Gastrocnemius medialis (tissue), 4 donors: ENCODE measurements around the gene SLC12A9. TPM values are rescaled to one million over a fixed set of nuclear protein-coding genes. Genes with fewer than 3 reads are reported as not detected.

Experiments used
- ATAC-seq, 2 donors: fragments of 150-250 bp; one replicate each; pipeline ENCODE4 v1.9.1; 2016
- DNase-seq, 2 donors: peaks; one replicate each; pipeline ENCODE4 v3.0.0-alpha.2; 2019
- H3K27ac ChIP-seq, 4 donors: fragments of 200-600 bp; sonication (generic); 1 replicate in 1 of 4; 2 replicates in 3 of 4; pipeline ENCODE4 v1.5.1; 2016 to 2018; ENCODE audit warnings: mild to moderate bottlenecking in 2 of 4, moderate library complexity in 1 of 4
- H3K27me3 ChIP-seq, 3 donors: fragments of 200-600 bp; sonication (generic) in 2 of 3; 1 replicate in 1 of 3; 2 replicates in 2 of 3; pipeline versions ENCODE4 v1.5.1 to v1.6.0; 2016 to 2019; ENCODE audit warnings: mild to moderate bottlenecking in 1 of 3, moderate library complexity in 1 of 3
- H3K36me3 ChIP-seq, 2 donors: fragments of 200-600 bp; sonication (generic) in 1 of 2; one replicate each; pipeline ENCODE4 v1.5.1; 2017 to 2018
- H3K4me1 ChIP-seq, 2 donors: fragments of 200-600 bp; sonication (generic) in 1 of 2; one replicate each; pipeline ENCODE4 v1.5.1; 2016 to 2017; ENCODE audit warnings: mild to moderate bottlenecking in 2 of 2
- H3K4me3 ChIP-seq, 4 donors: fragments of 200-600 bp; sonication (generic) in 3 of 4; 1 replicate in 1 of 4; 2 replicates in 3 of 4; pipeline ENCODE4 v1.5.1; 2016 to 2019; ENCODE audit warnings: mild to moderate bottlenecking in 2 of 4
- H3K9me3 ChIP-seq, 3 donors: fragments of 200-600 bp; sonication (generic) in 2 of 3; 1 replicate in 1 of 3; 2 replicates in 2 of 3; pipeline ENCODE4 v1.5.1; 2016 to 2019
- CTCF ChIP-seq, 5 experiments: fragments of 450-650 bp in 3 of 5; fragments of 200-600 bp in 2 of 5; sonication (generic) in 2 of 5; IDR thresholded peaks in 4 of 5; conservative IDR thresholded peaks in 1 of 5; 1 replicate in 4 of 5; 2 replicates in 1 of 5; pipeline ENCODE4 v1.5.1; 2016 to 2019; ENCODE audit warnings: antibody characterized with exemption in 5 of 5, mild to moderate bottlenecking in 3 of 5, moderate library complexity in 3 of 5
- POLR2A ChIP-seq, 2 donors: fragments of 450-650 bp; IDR thresholded peaks; one replicate each; pipeline ENCODE4 v1.6.1; 2017; ENCODE audit warnings: antibody characterized with exemption in 2 of 2, mild to moderate bottlenecking in 2 of 2, moderate library complexity in 2 of 2
- in situ Hi-C, 4 donors: fragments of 200-750 bp; cut with MboI; loops; one replicate each; pipeline versions ENCODE4 v1.15.0 to v1.8.0; 2017; ENCODE audit warnings: low sequenced_read_pairs in 4 of 4
- intact Hi-C: fragments of 100-400 bp; cut with DNase I; formaldehyde crosslinking; loops from one replicate; pipeline ENCODE4 v1.15.1; 2023; ENCODE audit warnings: low total_unique reads
- microRNA-seq, 2 donors: library from miRNA; unstranded; fragments of <30 nt; microRNA quantifications; one replicate each; pipeline ENCODE4, GENCODE V29; 2016; ENCODE audit warnings: borderline replicate concordance in 2 of 2
- total RNA-seq, 4 donors: library from RNA; depleted of rRNA; stranded (reverse); fragments of >200 nt; gene quantifications; one replicate each; pipeline versions ENCODE4 v1.1.0 to v1.2.3, GENCODE V29; 2016

Gene SLC12A9
- total RNA-seq, 4 donors from 2014 or later, result 2.5 to 4.3 (median 3.8) TPM

DNA sequence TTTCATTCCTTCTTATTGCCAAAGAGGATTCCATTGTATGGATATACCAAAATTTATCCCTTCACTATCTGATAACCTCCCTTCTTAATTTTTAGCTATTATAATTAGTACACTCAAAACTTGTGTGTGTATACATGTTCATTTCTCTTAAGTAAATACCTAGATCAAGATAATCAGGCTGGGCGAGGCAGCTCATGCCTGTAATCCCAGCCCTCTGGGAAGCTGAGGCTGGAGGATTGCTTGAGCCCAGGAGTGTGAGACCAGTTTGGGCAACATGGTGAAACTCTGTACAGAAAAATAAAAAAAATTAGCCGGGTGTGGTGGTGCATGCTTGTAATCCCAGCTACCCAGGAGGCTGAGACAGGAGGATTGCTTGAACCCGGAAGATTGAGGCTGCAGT lies 59.0 kb downstream of the SLC12A9 start:
- DNase-seq, result no peak
- intact Hi-C loops, result no loop called here
- in situ Hi-C loops, result no loop called here
- TF ChIP-seq CTCF (IDR thresholded peaks at IDR 0.05 in 4 of 5, conservative IDR thresholded peaks at IDR 0.05 in 1 of 5), result no peak
- TF ChIP-seq POLR2A (IDR thresholded peaks at IDR 0.05), result no peak
- H3K27me3 ChIP-seq, result no peaks in the 10 kb centered on the region
- ATAC-seq, result no peak
- peaks cover 0 to 3% of the 10 kb centered on the region in 2 donors for H3K4me1 ChIP-seq
- H3K9me3 ChIP-seq, result no peaks in the 10 kb centered on the region
- H3K4me3 ChIP-seq, result no peak overlapping the region
- no peaks in the 10 kb centered on the region for H3K36me3 ChIP-seq
- H3K27ac ChIP-seq, result no peak overlapping the region

GRCh38 chr7:100914208-100914878 lies 61.8 kb downstream of the SLC12A9 start:
- H3K27me3 ChIP-seq, result no peaks in the 10 kb centered on the region
- H3K9me3 ChIP-seq, result no peaks in the 10 kb centered on the region
- ATAC-seq, result no peak
- in situ Hi-C loops (no loop called here), intact Hi-C loops (no loop called here)
- H3K36me3 ChIP-seq, result no peaks in the 10 kb centered on the region
- no peak overlapping the region for H3K4me3 ChIP-seq
- no peak overlapping the region for H3K27ac ChIP-seq
- TF ChIP-seq POLR2A (IDR thresholded peaks at IDR 0.05) (no peak), CTCF (IDR thresholded peaks at IDR 0.05 in 4 of 5, conservative IDR thresholded peaks at IDR 0.05 in 1 of 5) (no peak)
- H3K4me1 ChIP-seq, result peaks cover 0 to 3% of the 10 kb centered on the region in 2 donors
- no peak for DNase-seq

- no peak for DNase-seq
- H3K36me3 ChIP-seq, result no peaks in the 10 kb centered on the region
- TF ChIP-seq CTCF (IDR thresholded peaks at IDR 0.05 in 4 of 5, conservative IDR thresholded peaks at IDR 0.05 in 1 of 5), result no peak
- H3K27ac ChIP-seq, result no peak overlapping the region
- in situ Hi-C loops (no loop called here), intact Hi-C loops (no loop called here)
- H3K4me1 ChIP-seq, result peaks cover 0 to 3% of the 10 kb centered on the region in 2 donors
- ATAC-seq, result no peak
- H3K4me3 ChIP-seq, result no peak overlapping the region
- no peaks in the 10 kb centered on the region for H3K9me3 ChIP-seq
- H3K27me3 ChIP-seq, result no peaks in the 10 kb centered on the region
Observed at GRCh38 chr7:100914879-100915447, 62.5 kb downstream of the SLC12A9 start.

Small RNA genes within 50 kb of the gene (microRNA-seq; reads per million reads assigned to microRNA genes)
- gene MIR6875, result 0 reads per million in 2 donors

Other genes starting within 250 kb of the SLC12A9 start
- gene MOSPD3, start 240.2 kb upstream of the SLC12A9 start, total RNA-seq, result 1 to 10 TPM; 3.5 to 9.1 (median 4.6) TPM
- 1 to 10 TPM in 2 of 4 donors, not detected in 2; 1.0 to 1.3 TPM for gene TFR2, start 211.2 kb upstream of the SLC12A9 start, total RNA-seq
- not detected for gene ACTL6B, start 196.3 kb upstream of the SLC12A9 start, total RNA-seq
- gene GNB2, start 179.0 kb upstream of the SLC12A9 start, total RNA-seq, result 100 to 1,000 TPM; 108 to 163 (median 129) TPM
- 10 to 100 TPM; 16.4 to 21.1 (median 16.6) TPM for gene GIGYF1, start 158.5 kb upstream of the SLC12A9 start, total RNA-seq
- 10 to 100 TPM; 39.8 to 76.3 (median 63.0) TPM for gene POP7, start 146.6 kb upstream of the SLC12A9 start, total RNA-seq
- gene EPO, start 132.2 kb upstream of the SLC12A9 start, total RNA-seq, result not detected
- not detected for gene ZAN, start 119.1 kb upstream of the SLC12A9 start, total RNA-seq
- 10 to 100 TPM in 3 of 4 donors, 1 to 10 TPM in 1; 6.3 to 16.2 (median 12.3) TPM for gene EPHB4, start 25.2 kb upstream of the SLC12A9 start, total RNA-seq
- 1 to 10 TPM; 4.6 to 9.1 (median 7.3) TPM for gene TRIP6, start 14.7 kb downstream of the SLC12A9 start, total RNA-seq
- 10 to 100 TPM; 35.0 to 47.3 (median 39.8) TPM for gene SRRT, start 22.4 kb downstream of the SLC12A9 start, total RNA-seq
- 1 to 10 TPM; 2.0 to 7.1 (median 4.0) TPM for gene UFSP1, start 37.0 kb downstream of the SLC12A9 start, total RNA-seq
- gene ACHE, start 43.2 kb downstream of the SLC12A9 start, total RNA-seq, result 10 to 100 TPM in 2 of 4 donors, 1 to 10 TPM in 2; 6.5 to 59.5 (median 11.4) TPM
- under 1 TPM in 3 of 4 donors, not detected in 1; 0.04 to 0.71 (median 0.32) TPM for gene MUC3A, start 96.8 kb downstream of the SLC12A9 start, total RNA-seq
- 1 to 10 TPM in 1 of 4 donors, not detected in 3; 1.4 TPM for gene MUC12, start 116.9 kb downstream of the SLC12A9 start, total RNA-seq
- gene MUC17, start 167.4 kb downstream of the SLC12A9 start, total RNA-seq, result under 1 TPM in 1 of 4 donors, not detected in 3; 0.05 TPM
- 10 to 100 TPM in 1 of 4 donors, 1 to 10 TPM in 3; 4.2 to 11.4 (median 6.9) TPM for gene TRIM56, start 232.8 kb downstream of the SLC12A9 start, total RNA-seq